ENCODE data around the gene PDIK1L.

GRCh38 chr1:26070296-26070962 is 41.2 kb upstream of the PDIK1L start:
- TF ChIP-seq CTCF (IDR thresholded peaks at IDR 0.05; ENCODE audit: low read depth, low read length) (no peak), POLR2A (IDR thresholded peaks at IDR 0.05; ENCODE audit: extremely low read depth, insufficient read length) (no peak), MYC (IDR thresholded peaks at IDR 0.05; ENCODE audit: low read depth, low read length) (no peak)
- TF ChIP-seq, protein P1, sequence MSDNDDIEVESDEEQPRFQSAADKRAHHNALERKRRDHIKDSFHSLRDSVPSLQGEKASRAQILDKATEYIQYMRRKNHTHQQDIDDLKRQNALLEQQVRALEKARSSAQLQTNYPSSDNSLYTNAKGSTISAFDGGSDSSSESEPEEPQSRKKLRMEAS (IDR thresholded peaks at IDR 0.05; ENCODE audit: low read depth, low read length) = no peak

All from NB4 (cell line).